ENCODE measurements around the gene GNAT2.

The GNAT2 gene

GRCh38 chr1:109634292-109634691, 14.9 kb upstream of the GNAT2 start:
- Histone ChIP-seq H3K79me2 (ENCODE audit: control insufficient read depth, low read length) (no peaks in the 10 kb centered on the region), H3K9me2 (replicated peaks; ENCODE audit: control insufficient read depth, low read length) (no peaks in the 10 kb centered on the region), H3K4me1 (ENCODE audit: control insufficient read depth, low read length) (0 out of 2 replicates have a peak, but pooled peaks cover 3% of the 10 kb centered on the region), H3K4me3 (ENCODE audit: low read length) (no peak overlapping the region), H3K9me3 (ENCODE audit: control insufficient read depth, insufficient read depth, low read length) (no peaks in the 10 kb centered on the region), H3K4me2 (ENCODE audit: low read length) (no peak overlapping the region), H3F3A (ENCODE audit: control insufficient read depth, insufficient read depth) (peaks cover 3% of the 10 kb centered on the region; the same call in 1 of the 2 replicates), H3K27ac (ENCODE audit: low read depth, low read length) (no peak overlapping the region), H4K20me1 (ENCODE audit: control insufficient read depth, insufficient read depth, low read depth, low read length) (no peaks in the 10 kb centered on the region), H3K27me3 (ENCODE audit: control insufficient read depth, low read length) (no peaks in the 10 kb centered on the region), H3K36me3 (ENCODE audit: control insufficient read depth, low read length) (peaks cover 22% of the 10 kb centered on the region)
- no peak for TF ChIP-seq CTCF (IDR thresholded peaks at IDR 0.05; ENCODE audit: low read depth, low read length, poor library complexity, severe bottlenecking)
- TF ChIP-seq EZH2phosphoT487 (IDR thresholded peaks at IDR 0.05; ENCODE audit: borderline replicate concordance, low read length): no peak

GRCh38 chr1:109632671-109633346, 13.4 kb upstream of the GNAT2 start:
- TF ChIP-seq EZH2phosphoT487 (IDR thresholded peaks at IDR 0.05; ENCODE audit: borderline replicate concordance, low read length) (no peak), CTCF (IDR thresholded peaks at IDR 0.05; ENCODE audit: low read depth, low read length, poor library complexity, severe bottlenecking) (no peak)
- no peaks in the 10 kb centered on the region for H3K79me2 ChIP-seq (ENCODE audit: control insufficient read depth, low read length)
- no peaks in the 10 kb centered on the region for H4K20me1 ChIP-seq (ENCODE audit: control insufficient read depth, insufficient read depth, low read depth, low read length)
- no peaks in the 10 kb centered on the region for H3K9me3 ChIP-seq (ENCODE audit: control insufficient read depth, insufficient read depth, low read length)
- 0 out of 2 replicates have a peak, but pooled peaks cover 3% of the 10 kb centered on the region for H3K4me1 ChIP-seq (ENCODE audit: control insufficient read depth, low read length)
- H3K4me2 ChIP-seq (ENCODE audit: low read length): no peak overlapping the region
- no peaks in the 10 kb centered on the region for H3K27me3 ChIP-seq (ENCODE audit: control insufficient read depth, low read length)
- H3K36me3 ChIP-seq (ENCODE audit: control insufficient read depth, low read length): peaks cover 37% of the 10 kb centered on the region
- no peaks in the 10 kb centered on the region for H3K9me2 ChIP-seq (replicated peaks; ENCODE audit: control insufficient read depth, low read length)
- peaks cover 3% of the 10 kb centered on the region; the same call in 1 of the 2 replicates for H3F3A ChIP-seq (ENCODE audit: control insufficient read depth, insufficient read depth)
- no peak overlapping the region for H3K27ac ChIP-seq (ENCODE audit: low read depth, low read length)
- no peak overlapping the region for H3K4me3 ChIP-seq (ENCODE audit: low read length)

- Histone ChIP-seq H3K36me3 (ENCODE audit: control insufficient read depth, low read length) (peaks cover 42% of the 10 kb centered on the region), H3K27ac (ENCODE audit: low read depth, low read length) (no peak overlapping the region), H3K4me2 (ENCODE audit: low read length) (no peak overlapping the region), H3K27me3 (ENCODE audit: control insufficient read depth, low read length) (no peaks in the 10 kb centered on the region), H3K79me2 (ENCODE audit: control insufficient read depth, low read length) (no peaks in the 10 kb centered on the region), H3K4me1 (ENCODE audit: control insufficient read depth, low read length) (0 out of 2 replicates have a peak, but pooled peaks cover 3% of the 10 kb centered on the region), H3K4me3 (ENCODE audit: low read length) (no peak overlapping the region), H4K20me1 (ENCODE audit: control insufficient read depth, insufficient read depth, low read depth, low read length) (no peaks in the 10 kb centered on the region), H3K9me3 (ENCODE audit: control insufficient read depth, insufficient read depth, low read length) (no peaks in the 10 kb centered on the region), H3K9me2 (replicated peaks; ENCODE audit: control insufficient read depth, low read length) (no peaks in the 10 kb centered on the region), H3F3A (ENCODE audit: control insufficient read depth, insufficient read depth) (peaks cover 3% of the 10 kb centered on the region; the same call in 1 of the 2 replicates)
- TF ChIP-seq EZH2phosphoT487 (IDR thresholded peaks at IDR 0.05; ENCODE audit: borderline replicate concordance, low read length) (no peak), CTCF (IDR thresholded peaks at IDR 0.05; ENCODE audit: low read depth, low read length, poor library complexity, severe bottlenecking) (no peak)
Measured at GRCh38 chr1:109631513-109632505, 12.4 kb upstream of the GNAT2 start.
